GM21390 (cell line): ENCODE measurements around the gene MDM1.

Source experiments
- ATAC-seq: cut with Tn5 transposase; IDR thresholded peaks from one replicate; pipeline ENCODE4 v1.9.1; 2021; ENCODE audit not compliant: unreplicated experiment

MDM1 gene

GRCh38 chr12:68356986-68357385, 24.8 kb upstream of the MDM1 start:
- no peak for ATAC-seq

GRCh38 chr12:68356060-68356695, 24.0 kb upstream of the MDM1 start:
- ATAC-seq = no peak

- no peak for ATAC-seq
These were observed 22.9 kb upstream of the MDM1 start for GRCh38 chr12:68354977-68355541.

- no peak for ATAC-seq
These were observed 19.9 kb upstream of the MDM1 start for GRCh38 chr12:68352067-68352466.

- ATAC-seq = no peak
These were observed 18.6 kb upstream of the MDM1 start for GRCh38 chr12:68350753-68351152.

GRCh38 chr12:68349921-68350606, 17.9 kb upstream of the MDM1 start:
- ATAC-seq = no peak

- ATAC-seq = no peak
These were observed 17.1 kb upstream of the MDM1 start for GRCh38 chr12:68349220-68349621.

GRCh38 chr12:68348419-68348818, 16.3 kb upstream of the MDM1 start:
- ATAC-seq = no peak

GRCh38 chr12:68345763-68346162, 13.6 kb upstream of the MDM1 start:
- ATAC-seq = no peak

- ATAC-seq = no peak
These were observed 12.0 kb upstream of the MDM1 start for GRCh38 chr12:68344126-68344525.

- ATAC-seq = no peak
These were observed 10.8 kb upstream of the MDM1 start for GRCh38 chr12:68342966-68343365.

- no peak for ATAC-seq
These were observed 9.7 kb upstream of the MDM1 start for GRCh38 chr12:68341822-68342221.

GRCh38 chr12:68340404-68341270, 8.5 kb upstream of the MDM1 start:
- ATAC-seq = no peak

GRCh38 chr12:68336889-68337303, 4.7 kb upstream of the MDM1 start:
- ATAC-seq = no peak

- ATAC-seq = no peak
These were observed 3.3 kb upstream of the MDM1 start for GRCh38 chr12:68335462-68335861.

GRCh38 chr12:68334132-68334531, 2.0 kb upstream of the MDM1 start:
- ATAC-seq = no peak

- ATAC-seq = no peak
These were observed 817 bp upstream of the MDM1 start for GRCh38 chr12:68332728-68333630.

GRCh38 chr12:68331500-68331868, 678 bp downstream of the MDM1 start:
- ATAC-seq = no peak

GRCh38 chr12:68327896-68328295, 4.3 kb downstream of the MDM1 start:
- no peak for ATAC-seq

- ATAC-seq = no peak
These were observed 5.4 kb downstream of the MDM1 start for GRCh38 chr12:68326716-68327115.

- no peak for ATAC-seq
These were observed 6.2 kb downstream of the MDM1 start for GRCh38 chr12:68325966-68326365.
